ENCODE results near the gene KRT86.

Gene KRT86

GRCh38 chr12:52270541-52271070 lies 3.8 kb upstream of the KRT86 start:
- Histone ChIP-seq H3K36me3 (ENCODE audit: control insufficient read depth, insufficient read depth, low read length) (no peaks in the 10 kb centered on the region), H3K27ac (ENCODE audit: low read depth, low read length) (no peak overlapping the region), H3K9ac (ENCODE audit: low read length) (no peak overlapping the region), H3K4me3 (ENCODE audit: low read length) (no peak overlapping the region), H3K4me1 (ENCODE audit: control insufficient read depth, insufficient read depth, low read length) (no peaks in the 10 kb centered on the region), H3K27me3 (ENCODE audit: control insufficient read depth, insufficient read depth, low read length) (no peaks in the 10 kb centered on the region)

- Histone ChIP-seq H3K27ac (ENCODE audit: low read depth, low read length) (no peak overlapping the region), H3K4me1 (ENCODE audit: control insufficient read depth, insufficient read depth, low read length) (no peaks in the 10 kb centered on the region), H3K9ac (ENCODE audit: low read length) (no peak overlapping the region), H3K36me3 (ENCODE audit: control insufficient read depth, insufficient read depth, low read length) (no peaks in the 10 kb centered on the region), H3K27me3 (ENCODE audit: control insufficient read depth, insufficient read depth, low read length) (no peaks in the 10 kb centered on the region), H3K4me3 (ENCODE audit: low read length) (no peak overlapping the region)
Observed at GRCh38 chr12:52271158-52271557, 3.3 kb upstream of the KRT86 start.

- Histone ChIP-seq H3K27me3 (ENCODE audit: control insufficient read depth, insufficient read depth, low read length) (peaks cover 2% of the 10 kb centered on the region), H3K4me1 (ENCODE audit: control insufficient read depth, insufficient read depth, low read length) (peaks cover 20% of the 10 kb centered on the region), H3K4me3 (ENCODE audit: low read length) (no peak overlapping the region), H3K9ac (ENCODE audit: low read length) (no peak overlapping the region), H3K27ac (ENCODE audit: low read depth, low read length) (no peak overlapping the region), H3K36me3 (ENCODE audit: control insufficient read depth, insufficient read depth, low read length) (no peaks in the 10 kb centered on the region)
Observed at GRCh38 chr12:52275686-52276085, 1.2 kb downstream of the KRT86 start.

GRCh38 chr12:52277486-52278245 lies 3.2 kb downstream of the KRT86 start:
- H3K36me3 ChIP-seq (ENCODE audit: control insufficient read depth, insufficient read depth, low read length), result no peaks in the 10 kb centered on the region

GRCh38 chr12:52278575-52279421 lies 4.4 kb downstream of the KRT86 start:
- H3K4me1 ChIP-seq (ENCODE audit: control insufficient read depth, insufficient read depth, low read length), result peaks cover 27% of the 10 kb centered on the region
- H3K9ac ChIP-seq (ENCODE audit: low read length), result no peak overlapping the region
- H3K27ac ChIP-seq (ENCODE audit: low read depth, low read length), result peak overlapping the region; percentile 97
- peaks cover 2% of the 10 kb centered on the region for H3K27me3 ChIP-seq (ENCODE audit: control insufficient read depth, insufficient read depth, low read length)
- H3K4me3 ChIP-seq (ENCODE audit: low read length), result peak overlapping the region; percentile 23
- no peaks in the 10 kb centered on the region for H3K36me3 ChIP-seq (ENCODE audit: control insufficient read depth, insufficient read depth, low read length)

More at GRCh38 chr12:52277486-52278245, 3.2 kb downstream of the KRT86 start:
- peaks cover 27% of the 10 kb centered on the region for H3K4me1 ChIP-seq (ENCODE audit: control insufficient read depth, insufficient read depth, low read length)
- H3K27ac ChIP-seq (ENCODE audit: low read depth, low read length), result no peak overlapping the region
- no peak overlapping the region for H3K4me3 ChIP-seq (ENCODE audit: low read length)
- no peak overlapping the region for H3K9ac ChIP-seq (ENCODE audit: low read length)
- peaks cover 2% of the 10 kb centered on the region for H3K27me3 ChIP-seq (ENCODE audit: control insufficient read depth, insufficient read depth, low read length)

GRCh38 chr12:52279422-52280318 lies 5.2 kb downstream of the KRT86 start:
- Histone ChIP-seq H3K27ac (ENCODE audit: low read depth, low read length) (peak overlapping the region; percentile 97), H3K4me3 (ENCODE audit: low read length) (peak overlapping the region; percentile 12), H3K4me1 (ENCODE audit: control insufficient read depth, insufficient read depth, low read length) (peaks cover 27% of the 10 kb centered on the region), H3K36me3 (ENCODE audit: control insufficient read depth, insufficient read depth, low read length) (no peaks in the 10 kb centered on the region), H3K27me3 (ENCODE audit: control insufficient read depth, insufficient read depth, low read length) (peaks cover 2% of the 10 kb centered on the region), H3K9ac (ENCODE audit: low read length) (no peak overlapping the region)

- Histone ChIP-seq H3K36me3 (ENCODE audit: control insufficient read depth, insufficient read depth, low read length) (no peaks in the 10 kb centered on the region), H3K9ac (ENCODE audit: low read length) (no peak overlapping the region)
Observed at GRCh38 chr12:52280319-52280795, 5.9 kb downstream of the KRT86 start.

GRCh38 chr12:52280796-52281560 lies 6.5 kb downstream of the KRT86 start:
- Histone ChIP-seq H3K4me1 (ENCODE audit: control insufficient read depth, insufficient read depth, low read length) (peaks cover 27% of the 10 kb centered on the region), H3K36me3 (ENCODE audit: control insufficient read depth, insufficient read depth, low read length) (no peaks in the 10 kb centered on the region), H3K9ac (ENCODE audit: low read length) (no peak overlapping the region), H3K27ac (ENCODE audit: low read depth, low read length) (peak overlapping the region; percentile 97), H3K4me3 (ENCODE audit: low read length) (no peak overlapping the region), H3K27me3 (ENCODE audit: control insufficient read depth, insufficient read depth, low read length) (peaks cover 2% of the 10 kb centered on the region)

More at GRCh38 chr12:52280319-52280795, 5.9 kb downstream of the KRT86 start:
- Histone ChIP-seq H3K4me1 (ENCODE audit: control insufficient read depth, insufficient read depth, low read length) (peaks cover 27% of the 10 kb centered on the region), H3K27me3 (ENCODE audit: control insufficient read depth, insufficient read depth, low read length) (peaks cover 2% of the 10 kb centered on the region), H3K4me3 (ENCODE audit: low read length) (no peak overlapping the region), H3K27ac (ENCODE audit: low read depth, low read length) (peak overlapping the region; percentile 97)

GRCh38 chr12:52284562-52285171 lies 10.2 kb downstream of the KRT86 start:
- H3K36me3 ChIP-seq (ENCODE audit: control insufficient read depth, insufficient read depth, low read length), result no peaks in the 10 kb centered on the region
- H3K4me1 ChIP-seq (ENCODE audit: control insufficient read depth, insufficient read depth, low read length), result peaks cover 16% of the 10 kb centered on the region
- H3K27ac ChIP-seq (ENCODE audit: low read depth, low read length), result no peak overlapping the region
- no peak overlapping the region for H3K9ac ChIP-seq (ENCODE audit: low read length)
- no peaks in the 10 kb centered on the region for H3K27me3 ChIP-seq (ENCODE audit: control insufficient read depth, insufficient read depth, low read length)
- H3K4me3 ChIP-seq (ENCODE audit: low read length), result no peak overlapping the region

GRCh38 chr12:52285172-52285745 lies 10.8 kb downstream of the KRT86 start:
- no peaks in the 10 kb centered on the region for H3K36me3 ChIP-seq (ENCODE audit: control insufficient read depth, insufficient read depth, low read length)
- peaks cover 11% of the 10 kb centered on the region for H3K4me1 ChIP-seq (ENCODE audit: control insufficient read depth, insufficient read depth, low read length)
- no peak overlapping the region for H3K9ac ChIP-seq (ENCODE audit: low read length)
- no peak overlapping the region for H3K4me3 ChIP-seq (ENCODE audit: low read length)
- no peak overlapping the region for H3K27ac ChIP-seq (ENCODE audit: low read depth, low read length)
- no peaks in the 10 kb centered on the region for H3K27me3 ChIP-seq (ENCODE audit: control insufficient read depth, insufficient read depth, low read length)

All from rectal smooth muscle tissue (tissue), 1 donor.